GM18507 (cell line): ENCODE data around the gene RBMS3.

ENCODE experiments used
- DNase-seq: peaks from one replicate; pipeline ENCODE4 v3.0.0; 2011; ENCODE audit warnings: low read depth; ENCODE audit not compliant: insufficient read length; ENCODE audit errors: extremely low spot score
- FAIRE-seq: peaks from 2 replicates; lab custom pipeline; 2011; peaks lifted over from hg19 to GRCh38; lab: Jason Lieb, UNC

Gene RBMS3

GRCh38 chr3:29582273-29582672, 301.4 kb downstream of the RBMS3 start:
- FAIRE-seq: no peak
- DNase-seq: no peak

GRCh38 chr3:29583861-29584260, 303.0 kb downstream of the RBMS3 start:
- no peak for DNase-seq
- FAIRE-seq: no peak

GRCh38 chr3:29585368-29585767, 304.5 kb downstream of the RBMS3 start:
- no peak for DNase-seq
- no peak for FAIRE-seq

GRCh38 chr3:29587340-29587739, 306.5 kb downstream of the RBMS3 start:
- no peak for FAIRE-seq

GRCh38 chr3:29590012-29590411, 309.1 kb downstream of the RBMS3 start:
- no peak for FAIRE-seq
- DNase-seq: no peak

More at GRCh38 chr3:29587340-29587739, 306.5 kb downstream of the RBMS3 start:
- no peak for DNase-seq

- FAIRE-seq: no peak
- DNase-seq: no peak
These were observed 309.6 kb downstream of the RBMS3 start for GRCh38 chr3:29590461-29590860.

- DNase-seq (no peak), FAIRE-seq (no peak)
These were observed 310.7 kb downstream of the RBMS3 start for GRCh38 chr3:29591579-29591978.

GRCh38 chr3:29593802-29594201, 312.9 kb downstream of the RBMS3 start:
- FAIRE-seq: no peak
- DNase-seq: no peak

GRCh38 chr3:29594261-29594660, 313.4 kb downstream of the RBMS3 start:
- FAIRE-seq (no peak), DNase-seq (no peak)

GRCh38 chr3:29597376-29598008, 316.6 kb downstream of the RBMS3 start:
- FAIRE-seq (no peak), DNase-seq (no peak)

- no peak for FAIRE-seq
- DNase-seq: no peak
These were observed 321.2 kb downstream of the RBMS3 start for GRCh38 chr3:29601861-29602585.

GRCh38 chr3:29605845-29606244, 325.0 kb downstream of the RBMS3 start:
- no peak for DNase-seq
- FAIRE-seq: no peak

- FAIRE-seq: no peak
- DNase-seq: no peak
These were observed 325.5 kb downstream of the RBMS3 start for GRCh38 chr3:29606416-29606815.

- DNase-seq (no peak), FAIRE-seq (no peak)
These were observed 327.8 kb downstream of the RBMS3 start for GRCh38 chr3:29608414-29609327.

GRCh38 chr3:29609328-29609811, 328.5 kb downstream of the RBMS3 start:
- FAIRE-seq (no peak), DNase-seq (no peak)

- FAIRE-seq (no peak), DNase-seq (no peak)
These were observed 329.9 kb downstream of the RBMS3 start for GRCh38 chr3:29610781-29611180.

GRCh38 chr3:29611252-29611651, 330.4 kb downstream of the RBMS3 start:
- FAIRE-seq (no peak), DNase-seq (no peak)

GRCh38 chr3:29612536-29612935, 331.7 kb downstream of the RBMS3 start:
- no peak for FAIRE-seq

GRCh38 chr3:29614954-29615353, 334.1 kb downstream of the RBMS3 start:
- FAIRE-seq (no peak), DNase-seq (no peak)

More at GRCh38 chr3:29612536-29612935, 331.7 kb downstream of the RBMS3 start:
- no peak for DNase-seq
